Effector memory CD4-positive, alpha-beta T cell (primary cell): ENCODE results near the gene CSAG2.
"Not testable (repeated sequence)": the region's sequence is repeated elsewhere in the genome, so short reads cannot be mapped to it uniquely, and the experiment has no call there.

Source experiments
- DNase-seq, 3 donors: peaks; one replicate each; pipeline ENCODE4 v3.0.0-alpha.2; 2020
- H3K27ac ChIP-seq: 2 replicates; pipeline ENCODE4 v1.7.0; 2013; ENCODE audit warnings: mild to moderate bottlenecking, low read length, moderate library complexity; ENCODE audit not compliant: insufficient read depth, poor library complexity, severe bottlenecking
- H3K27me3 ChIP-seq: replicated peaks from 2 replicates; pipeline ENCODE4 v1.7.0; 2013; ENCODE audit warnings: mild to moderate bottlenecking, low read length; ENCODE audit not compliant: insufficient read depth, control insufficient read depth, poor library complexity, severe bottlenecking
- H3K36me3 ChIP-seq: 2 replicates; pipeline ENCODE4 v1.7.0; 2013; ENCODE audit warnings: mild to moderate bottlenecking, low read length, moderate library complexity; ENCODE audit not compliant: control insufficient read depth, insufficient read depth
- H3K4me1 ChIP-seq: 2 replicates; pipeline ENCODE4 v1.7.0; 2013; ENCODE audit warnings: low read length, mild to moderate bottlenecking; ENCODE audit not compliant: control insufficient read depth, insufficient read depth, poor library complexity, severe bottlenecking
- H3K4me3 ChIP-seq: 2 replicates; pipeline ENCODE4 v1.7.0; 2013; ENCODE audit warnings: low read length, low read depth, mild to moderate bottlenecking; ENCODE audit not compliant: insufficient read depth, poor library complexity, severe bottlenecking
- H3K9me3 ChIP-seq: 2 replicates; pipeline ENCODE4 v1.7.0; 2013; ENCODE audit warnings: mild to moderate bottlenecking, low read length, moderate library complexity; ENCODE audit not compliant: control insufficient read depth
- total RNA-seq, 3 donors: gene quantifications; one replicate each; lab custom pipeline; 2026; lab: John Stamatoyannopoulos, UW

Gene CSAG2
- total RNA-seq, result 0 reads per million in 3 donors

DNA sequence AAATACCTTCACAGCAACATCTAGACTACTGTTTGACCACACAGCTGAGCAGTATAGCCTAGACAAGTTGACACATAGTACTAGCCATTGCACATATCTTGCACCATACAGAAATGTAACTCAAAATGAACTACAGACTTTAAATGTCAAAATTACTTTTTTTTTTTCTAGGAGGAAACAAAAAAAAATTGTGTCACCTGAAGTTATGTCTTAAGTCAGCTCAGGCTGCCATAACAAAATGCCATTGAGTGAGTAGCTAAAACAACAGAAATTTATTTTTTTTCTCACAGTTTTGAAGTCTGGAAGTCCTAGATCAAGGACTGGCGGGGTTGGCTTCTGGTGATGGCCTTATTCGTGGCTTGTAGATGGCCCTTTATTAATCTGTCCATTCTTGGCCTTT, at the start of gene CSAG2:
TSS of gene CSAG2 (minus strand) at position 101 of the 400 bp plus-strand sequence. CDS start 161 bp downstream, outside the sequence.
- H3K27ac ChIP-seq, H3K4me1 ChIP-seq, H3K36me3 ChIP-seq, H3K27me3 ChIP-seq, H3K9me3 ChIP-seq, DNase-seq, H3K4me3 ChIP-seq: not testable (repeated sequence)

DNA sequence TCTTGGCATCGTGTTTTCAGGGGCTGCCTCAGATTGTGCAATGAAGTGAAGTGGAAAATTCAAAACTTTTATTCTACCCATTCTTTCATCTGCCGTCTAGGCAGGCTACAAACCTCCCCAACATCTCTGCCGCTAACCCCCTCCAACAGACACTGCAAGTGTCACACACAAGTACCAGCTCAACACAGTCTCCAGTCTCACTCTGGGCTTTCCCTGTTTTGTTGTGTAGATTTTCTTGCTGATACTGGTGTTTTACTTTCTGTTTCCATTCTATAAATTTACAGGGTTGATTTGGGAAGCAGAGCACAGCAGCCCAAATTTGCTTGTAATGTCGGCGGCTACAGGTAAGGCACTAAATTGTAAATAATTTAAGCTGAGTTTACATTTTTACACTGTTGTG, 45.8 kb upstream of the CSAG2 start:
- not testable (repeated sequence) for H3K27me3 ChIP-seq, DNase-seq, H3K4me1 ChIP-seq, H3K27ac ChIP-seq, H3K36me3 ChIP-seq, H3K4me3 ChIP-seq, H3K9me3 ChIP-seq

- not testable (repeated sequence) for H3K4me1 ChIP-seq, H3K4me3 ChIP-seq, H3K27ac ChIP-seq, DNase-seq, H3K36me3 ChIP-seq, H3K27me3 ChIP-seq, H3K9me3 ChIP-seq
Measured at GRCh38 chrX:152753686-152754650, 44.9 kb upstream of the CSAG2 start, which contains the start of gene MAGEA2. TSS of gene MAGEA2 (minus strand) at chrX:152753842. CDS start at chrX:152751363, 2,479 bp downstream.

GRCh38 chrX:152738560-152738959, 29.5 kb upstream of the CSAG2 start:
- no peak overlapping the region for H3K27ac ChIP-seq
- DNase-seq, result no peak
- no peaks in the 10 kb centered on the region for H3K4me1 ChIP-seq
- no peaks in the 10 kb centered on the region for H3K9me3 ChIP-seq
- H3K36me3 ChIP-seq, result no peaks in the 10 kb centered on the region
- H3K4me3 ChIP-seq, result no peak overlapping the region
- no peaks in the 10 kb centered on the region for H3K27me3 ChIP-seq

DNA sequence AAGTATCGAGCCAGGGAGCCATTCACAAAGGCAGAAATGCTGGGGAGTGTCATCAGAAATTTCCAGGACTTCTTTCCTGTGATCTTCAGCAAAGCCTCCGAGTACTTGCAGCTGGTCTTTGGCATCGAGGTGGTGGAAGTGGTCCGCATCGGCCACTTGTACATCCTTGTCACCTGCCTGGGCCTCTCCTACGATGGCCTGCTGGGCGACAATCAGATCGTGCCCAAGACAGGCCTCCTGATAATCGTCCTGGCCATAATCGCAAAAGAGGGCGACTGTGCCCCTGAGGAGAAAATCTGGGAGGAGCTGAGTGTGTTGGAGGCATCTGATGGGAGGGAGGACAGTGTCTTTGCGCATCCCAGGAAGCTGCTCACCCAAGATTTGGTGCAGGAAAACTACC, 27.5 kb upstream of the CSAG2 start:
- not testable (repeated sequence) for H3K4me3 ChIP-seq, H3K27ac ChIP-seq, H3K4me1 ChIP-seq, DNase-seq, H3K36me3 ChIP-seq, H3K27me3 ChIP-seq, H3K9me3 ChIP-seq

DNA sequence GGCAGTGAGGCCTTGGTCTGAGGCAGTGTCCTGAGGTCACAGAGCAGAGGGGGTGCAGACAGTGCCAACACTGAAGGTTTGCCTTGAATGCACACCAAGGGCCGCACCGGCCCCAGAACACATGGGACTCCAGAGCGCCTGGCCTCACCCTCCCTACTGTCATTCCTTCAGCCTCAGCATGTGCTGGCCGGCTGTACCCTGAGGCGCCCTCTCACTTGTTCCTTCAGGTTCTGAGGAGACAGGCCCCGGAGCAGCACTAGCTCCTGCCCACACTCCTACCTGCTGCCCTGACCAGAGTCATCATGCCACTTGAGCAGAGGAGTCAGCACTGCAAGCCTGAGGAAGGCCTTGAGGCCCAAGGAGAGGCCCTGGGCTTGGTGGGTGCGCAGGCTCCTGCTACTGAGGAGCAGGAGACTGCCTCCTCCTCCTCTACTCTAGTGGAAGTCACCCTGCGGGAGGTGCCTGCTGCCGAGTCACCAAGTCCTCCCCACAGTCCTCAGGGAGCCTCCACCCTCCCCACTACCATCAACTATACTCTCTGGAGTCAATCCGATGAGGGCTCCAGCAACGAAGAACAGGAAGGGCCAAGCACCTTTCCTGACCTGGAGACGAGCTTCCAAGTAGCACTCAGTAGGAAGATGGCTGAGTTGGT, 26.9 kb upstream of the CSAG2 start:
- Histone ChIP-seq H3K4me3 (no peak overlapping the region), H3K27ac (no peak overlapping the region), H3K4me1 (no peaks in the 10 kb centered on the region), H3K9me3 (no peaks in the 10 kb centered on the region), H3K27me3 (no peaks in the 10 kb centered on the region), H3K36me3 (no peaks in the 10 kb centered on the region)
- no peak for DNase-seq

DNA sequence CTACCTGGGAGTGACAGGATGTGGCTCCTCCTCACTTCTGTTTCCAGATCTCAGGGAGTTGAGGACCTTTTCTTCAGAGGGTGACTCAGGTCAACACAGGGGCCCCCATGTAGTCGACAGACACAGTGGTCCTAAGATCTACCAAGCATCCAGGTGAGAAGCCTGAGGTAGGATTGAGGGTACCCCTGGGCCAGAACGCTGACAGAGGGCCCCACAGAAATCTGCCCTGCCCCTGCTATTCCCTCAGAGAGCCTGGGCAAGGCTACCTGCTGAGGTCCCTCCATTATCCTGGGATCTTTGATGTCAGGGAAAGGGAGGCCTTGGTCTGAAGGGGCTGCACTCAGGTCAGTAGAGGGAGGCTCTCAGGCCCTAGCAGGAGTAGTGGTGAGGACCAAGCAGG, 26.0 kb upstream of the CSAG2 start:
- H3K9me3 ChIP-seq, result no peaks in the 10 kb centered on the region
- H3K4me1 ChIP-seq, result no peaks in the 10 kb centered on the region

GRCh38 chrX:152734143-152734858, 25.2 kb upstream of the CSAG2 start:
- not testable (repeated sequence) for H3K4me3 ChIP-seq, DNase-seq, H3K27ac ChIP-seq, H3K27me3 ChIP-seq, H3K9me3 ChIP-seq, H3K36me3 ChIP-seq, H3K4me1 ChIP-seq

More for the DNA sequence above, 26.0 kb upstream of the CSAG2 start:
- H3K4me3 ChIP-seq, result no peak overlapping the region
- no peak overlapping the region for H3K27ac ChIP-seq
- H3K27me3 ChIP-seq, result no peaks in the 10 kb centered on the region
- no peak for DNase-seq
- H3K36me3 ChIP-seq, result no peaks in the 10 kb centered on the region

- H3K27ac ChIP-seq, result no peak within 1 kb of the TSS
- no peaks in the 10 kb centered on the region for H3K9me3 ChIP-seq
- DNase-seq, result no peak
- no peaks in the 10 kb centered on the region for H3K27me3 ChIP-seq
- no peaks in the 10 kb centered on the region for H3K4me1 ChIP-seq
- H3K4me3 ChIP-seq, result no peak within 1 kb of the TSS
- H3K36me3 ChIP-seq, result no peaks in the 10 kb centered on the region
Measured at GRCh38 chrX:152733261-152733975, 24.3 kb upstream of the CSAG2 start, which contains the start of the genes CSAG1 and MAGEA12. TSS of gene CSAG1 (minus strand) at chrX:152733721. CDS start at chrX:152732460, 1,261 bp downstream. TSS of gene MAGEA12 (plus strand) at chrX:152733757. CDS start at chrX:152736162, 2,405 bp downstream.
